ENCODE results near the gene KDM2A.

KDM2A gene

GRCh38 chr11:67267188-67268080 lies 148.4 kb downstream of the KDM2A start:
- peak overlapping the region; percentile 88 for H3K4me3 ChIP-seq (ENCODE audit: low read depth, low read length)
- DNase-seq (ENCODE audit: low read depth), result no peak

GRCh38 chr11:67268081-67268961 lies 149.3 kb downstream of the KDM2A start:
- no peak for DNase-seq (ENCODE audit: low read depth)
- H3K4me3 ChIP-seq (ENCODE audit: low read depth, low read length), result peak overlapping the region; percentile 88

GRCh38 chr11:67268962-67269268 lies 149.9 kb downstream of the KDM2A start:
- DNase-seq (ENCODE audit: low read depth), result no peak
- no peak overlapping the region for H3K4me3 ChIP-seq (ENCODE audit: low read depth, low read length)

GRCh38 chr11:67269401-67270255 lies 150.6 kb downstream of the KDM2A start:
- no peak for DNase-seq (ENCODE audit: low read depth)
- H3K4me3 ChIP-seq (ENCODE audit: low read depth, low read length), result peak overlapping the region; percentile 29

GRCh38 chr11:67270256-67271204 lies 151.5 kb downstream of the KDM2A start:
- DNase-seq (ENCODE audit: low read depth), result no peak
- peak overlapping the region; percentile 29 for H3K4me3 ChIP-seq (ENCODE audit: low read depth, low read length)

- no peak for DNase-seq (ENCODE audit: low read depth)
- no peak overlapping the region for H3K4me3 ChIP-seq (ENCODE audit: low read depth, low read length)
These were observed 152.1 kb downstream of the KDM2A start for GRCh38 chr11:67271205-67271540.

- DNase-seq (ENCODE audit: low read depth), result no peak
- no peak overlapping the region for H3K4me3 ChIP-seq (ENCODE audit: low read depth, low read length)
These were observed 152.7 kb downstream of the KDM2A start for GRCh38 chr11:67271541-67272284.

GRCh38 chr11:67272327-67273259 lies 153.5 kb downstream of the KDM2A start:
- DNase-seq (ENCODE audit: low read depth), result no peak
- no peak overlapping the region for H3K4me3 ChIP-seq (ENCODE audit: low read depth, low read length)

- no peak overlapping the region for H3K4me3 ChIP-seq (ENCODE audit: low read depth, low read length)
- no peak for DNase-seq (ENCODE audit: low read depth)
These were observed 154.4 kb downstream of the KDM2A start for GRCh38 chr11:67273260-67273990.

- no peak for DNase-seq (ENCODE audit: low read depth)
- no peak overlapping the region for H3K4me3 ChIP-seq (ENCODE audit: low read depth, low read length)
These were observed 155.9 kb downstream of the KDM2A start for GRCh38 chr11:67274768-67275605.

- DNase-seq (ENCODE audit: low read depth), result no peak
- H3K4me3 ChIP-seq (ENCODE audit: low read depth, low read length), result no peak overlapping the region
These were observed 156.7 kb downstream of the KDM2A start for GRCh38 chr11:67275606-67276409.

- H3K4me3 ChIP-seq (ENCODE audit: low read depth, low read length), result peak overlapping the region; percentile 32
- no peak for DNase-seq (ENCODE audit: low read depth)
These were observed 157.7 kb downstream of the KDM2A start for GRCh38 chr11:67276781-67277230.

- DNase-seq (ENCODE audit: low read depth), result no peak
- peak overlapping the region; percentile 32 for H3K4me3 ChIP-seq (ENCODE audit: low read depth, low read length)
These were observed 158.3 kb downstream of the KDM2A start for GRCh38 chr11:67277231-67277961.

All from skeletal muscle cell (primary cell).